ENCODE results near the gene TFCP2.

TFCP2 gene

DNA sequence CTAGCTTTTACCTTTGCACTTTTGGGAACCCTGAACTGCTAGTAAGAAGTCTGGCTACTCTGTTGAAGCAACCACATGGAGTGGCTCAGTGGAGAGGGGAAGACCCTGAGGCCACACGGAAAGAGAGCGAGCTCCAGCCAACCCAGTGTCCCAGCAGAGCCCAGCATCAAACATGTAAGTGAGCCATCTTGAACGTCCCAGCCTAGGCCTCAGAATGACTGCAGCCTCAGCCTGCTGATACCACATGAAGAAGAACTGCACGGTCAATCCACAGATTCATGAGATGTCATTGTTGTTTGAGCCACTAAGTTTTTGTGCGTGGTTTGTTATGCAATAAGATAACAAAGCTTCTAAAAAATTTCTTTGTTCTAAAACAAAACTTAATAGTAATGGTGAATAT is 40.2 kb downstream of the TFCP2 start:
- Histone ChIP-seq H3K36me3 (ENCODE audit: control insufficient read depth, insufficient read depth, low read length) (no peaks in the 10 kb centered on the region), H3K27ac (ENCODE audit: low read depth, low read length) (no peak overlapping the region)
- DNase-seq = peak; percentile 10

DNA sequence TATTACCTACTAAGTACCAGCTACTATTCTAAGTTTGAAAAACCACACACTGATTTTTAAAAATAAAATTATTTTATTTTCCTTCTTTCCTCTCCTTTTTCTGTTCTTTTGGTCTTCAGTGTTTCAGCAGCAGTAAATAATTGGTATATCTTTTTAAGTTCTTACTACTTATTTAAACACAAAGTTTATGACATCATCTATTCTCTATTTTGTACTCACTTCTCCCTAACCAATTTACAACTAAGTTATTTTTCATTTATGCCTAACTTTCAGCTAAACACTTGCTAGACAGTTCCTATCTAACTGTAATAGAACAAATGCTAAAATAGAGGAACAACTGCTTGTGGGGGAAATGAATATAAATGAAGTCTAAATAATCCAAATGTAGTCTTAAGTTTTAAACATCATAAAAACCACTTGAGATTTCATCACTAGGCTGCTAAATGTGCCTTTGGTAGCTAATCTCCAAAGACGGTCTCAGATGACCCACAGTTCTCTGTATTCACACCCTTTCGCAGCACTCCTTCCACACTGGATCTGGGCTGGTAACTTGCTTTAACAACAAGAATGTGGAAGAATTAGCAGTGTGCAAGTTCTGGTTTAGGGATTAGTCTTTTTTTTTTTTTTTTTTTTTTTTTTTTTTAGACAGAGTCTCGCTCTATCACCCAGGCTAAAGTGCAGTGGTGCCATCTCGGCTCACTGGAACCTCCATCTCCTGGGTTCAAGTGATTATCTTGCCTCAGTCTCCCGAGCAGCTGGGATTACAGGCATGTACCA is 41.0 kb downstream of the TFCP2 start:
- Histone ChIP-seq H3K56ac (ENCODE audit: low read length) (no peak overlapping the region), H3K4ac (ENCODE audit: low read depth, low read length) (no peak overlapping the region), H3K27me3 (ENCODE audit: insufficient read depth, low read length, poor library complexity) (no peaks in the 10 kb centered on the region), H3K36me3 (ENCODE audit: control insufficient read depth, insufficient read depth, low read length) (no peaks in the 10 kb centered on the region), H3K27ac (ENCODE audit: low read depth, low read length) (no peak overlapping the region), H2BK15ac (replicated peaks; ENCODE audit: low read depth) (no peak overlapping the region), H3K9ac (ENCODE audit: low read length) (no peak overlapping the region), H4K5ac (ENCODE audit: low read length) (no peak overlapping the region), H4K8ac (ENCODE audit: low read depth, low read length) (no peak overlapping the region), H3K23ac (ENCODE audit: low read length) (no peak overlapping the region), H2BK5ac (ENCODE audit: low read length) (no peak overlapping the region), H2BK120ac (ENCODE audit: low read depth, low read length) (no peak overlapping the region), H3K4me3 (ENCODE audit: low read length) (no peak overlapping the region), H2AK5ac (ENCODE audit: low read length) (no peak overlapping the region), H3K79me2 (ENCODE audit: control insufficient read depth, insufficient read depth, low read length) (no peaks in the 10 kb centered on the region), H3K4me1 (ENCODE audit: control insufficient read depth, low read depth, low read length) (no peaks in the 10 kb centered on the region), H3K4me2 (ENCODE audit: low read length) (no peak overlapping the region), H3K18ac (ENCODE audit: low read length) (no peak overlapping the region), H3K79me1 (ENCODE audit: low read length) (no peaks in the 10 kb centered on the region)
- no peak for DNase-seq
- no CpG with 5 or more reads among the region's 5 CpGs for WGBS (ENCODE audit: extremely low coverage, insufficient coverage, low lambda C conversion rate)

More for the DNA sequence above, 40.2 kb downstream of the TFCP2 start:
- Histone ChIP-seq H4K5ac (ENCODE audit: low read length) (no peak overlapping the region), H3K4me2 (ENCODE audit: low read length) (no peak overlapping the region), H3K79me2 (ENCODE audit: control insufficient read depth, insufficient read depth, low read length) (no peaks in the 10 kb centered on the region), H2BK15ac (replicated peaks; ENCODE audit: low read depth) (no peak overlapping the region), H3K79me1 (ENCODE audit: low read length) (peaks cover under 1% of the 10 kb centered on the region), H3K9ac (ENCODE audit: low read length) (no peak overlapping the region), H3K18ac (ENCODE audit: low read length) (no peak overlapping the region), H3K23ac (ENCODE audit: low read length) (no peak overlapping the region), H3K4me1 (ENCODE audit: control insufficient read depth, low read depth, low read length) (no peaks in the 10 kb centered on the region), H2BK120ac (ENCODE audit: low read depth, low read length) (no peak overlapping the region), H3K4me3 (ENCODE audit: low read length) (no peak overlapping the region), H2BK5ac (ENCODE audit: low read length) (no peak overlapping the region), H4K8ac (ENCODE audit: low read depth, low read length) (no peak overlapping the region), H3K27me3 (ENCODE audit: insufficient read depth, low read length, poor library complexity) (no peaks in the 10 kb centered on the region), H3K56ac (ENCODE audit: low read length) (no peak overlapping the region), H3K4ac (ENCODE audit: low read depth, low read length) (no peak overlapping the region), H2AK5ac (ENCODE audit: low read length) (no peak overlapping the region)
- WGBS (ENCODE audit: extremely low coverage, insufficient coverage, low lambda C conversion rate) = no CpG with 5 or more reads among the region's 5 CpGs

DNA sequence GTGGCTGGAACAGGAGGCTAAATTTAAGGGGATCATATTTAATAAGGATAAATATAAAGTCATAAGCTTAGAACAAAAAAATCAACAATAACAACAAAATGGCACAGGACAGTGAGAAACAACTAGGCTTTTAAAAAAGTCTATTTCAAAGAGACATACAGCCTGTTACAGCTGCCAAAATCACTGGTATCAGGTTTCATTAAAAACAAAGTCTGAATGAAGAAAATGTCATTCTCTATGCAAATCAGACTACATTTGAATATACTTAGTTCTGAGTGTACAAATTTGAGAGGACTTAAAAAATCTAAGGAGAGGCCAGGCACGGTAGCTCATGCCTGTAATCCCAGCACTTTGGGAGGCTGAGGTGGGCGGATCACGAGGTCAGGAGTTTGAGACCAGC is 44.0 kb downstream of the TFCP2 start:
- H3K36me3 ChIP-seq (ENCODE audit: control insufficient read depth, insufficient read depth, low read length) = no peaks in the 10 kb centered on the region
- H3K27ac ChIP-seq (ENCODE audit: low read depth, low read length) = no peak overlapping the region
- H3K79me1 ChIP-seq (ENCODE audit: low read length) = no peaks in the 10 kb centered on the region
- H3K4ac ChIP-seq (ENCODE audit: low read depth, low read length) = no peak overlapping the region
- H4K5ac ChIP-seq (ENCODE audit: low read length) = no peak overlapping the region
- no CpG with 5 or more reads among the region's 3 CpGs for WGBS (ENCODE audit: extremely low coverage, insufficient coverage, low lambda C conversion rate)
- no peaks in the 10 kb centered on the region for H3K4me1 ChIP-seq (ENCODE audit: control insufficient read depth, low read depth, low read length)
- H3K23ac ChIP-seq (ENCODE audit: low read length) = no peak overlapping the region
- no peak overlapping the region for H2AK5ac ChIP-seq (ENCODE audit: low read length)
- H3K9ac ChIP-seq (ENCODE audit: low read length) = no peak overlapping the region
- no peak overlapping the region for H4K8ac ChIP-seq (ENCODE audit: low read depth, low read length)
- DNase-seq = no peak
- no peak overlapping the region for H3K4me3 ChIP-seq (ENCODE audit: low read length)
- no peaks in the 10 kb centered on the region for H3K27me3 ChIP-seq (ENCODE audit: insufficient read depth, low read length, poor library complexity)
- no peak overlapping the region for H3K18ac ChIP-seq (ENCODE audit: low read length)
- H2BK15ac ChIP-seq (replicated peaks; ENCODE audit: low read depth) = no peak overlapping the region
- no peak overlapping the region for H2BK5ac ChIP-seq (ENCODE audit: low read length)
- no peak overlapping the region for H2BK120ac ChIP-seq (ENCODE audit: low read depth, low read length)
- H3K79me2 ChIP-seq (ENCODE audit: control insufficient read depth, insufficient read depth, low read length) = no peaks in the 10 kb centered on the region
- no peak overlapping the region for H3K56ac ChIP-seq (ENCODE audit: low read length)
- no peak overlapping the region for H3K4me2 ChIP-seq (ENCODE audit: low read length)

DNA sequence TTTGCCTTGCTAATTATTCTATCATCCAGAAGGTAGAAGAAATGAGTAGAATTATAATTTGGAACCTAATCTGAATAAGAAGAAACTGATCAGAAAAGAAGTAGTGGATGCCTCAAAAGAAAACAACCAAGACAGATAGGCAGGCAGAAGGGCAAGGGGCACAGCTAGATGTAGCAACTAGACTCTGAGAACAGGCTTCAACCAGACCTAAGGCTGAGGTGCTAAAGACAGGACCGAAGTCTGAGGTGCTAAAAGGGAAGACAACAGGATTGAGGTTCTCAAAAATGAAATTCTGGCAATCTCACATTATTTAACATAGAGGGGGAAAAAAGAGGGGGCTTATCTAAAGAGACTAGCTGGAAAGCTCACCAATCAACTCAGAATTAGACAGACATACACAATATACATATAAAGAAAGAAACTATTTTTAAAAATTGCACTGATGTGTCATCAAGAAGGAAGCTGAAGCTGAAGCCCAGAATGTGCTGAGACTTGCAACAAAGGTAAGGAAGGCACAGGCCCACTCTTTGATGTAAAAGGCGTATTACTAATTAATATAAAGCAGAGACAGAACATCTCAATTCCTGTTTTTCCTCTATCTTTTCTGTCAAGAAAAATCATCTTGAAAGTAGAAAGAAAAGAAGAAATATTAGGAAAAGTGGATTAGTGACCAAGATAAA is 45.7 kb downstream of the TFCP2 start:
- Histone ChIP-seq H3K4me2 (ENCODE audit: low read length) (no peak overlapping the region), H4K8ac (ENCODE audit: low read depth, low read length) (no peak overlapping the region), H3K9ac (ENCODE audit: low read length) (no peak overlapping the region), H2BK120ac (ENCODE audit: low read depth, low read length) (no peak overlapping the region), H3K18ac (ENCODE audit: low read length) (no peak overlapping the region), H3K36me3 (ENCODE audit: control insufficient read depth, insufficient read depth, low read length) (no peaks in the 10 kb centered on the region), H3K4ac (ENCODE audit: low read depth, low read length) (no peak overlapping the region), H3K4me3 (ENCODE audit: low read length) (no peak overlapping the region), H3K4me1 (ENCODE audit: control insufficient read depth, low read depth, low read length) (no peaks in the 10 kb centered on the region), H3K27me3 (ENCODE audit: insufficient read depth, low read length, poor library complexity) (no peaks in the 10 kb centered on the region), H4K5ac (ENCODE audit: low read length) (no peak overlapping the region), H2AK5ac (ENCODE audit: low read length) (no peak overlapping the region), H3K79me2 (ENCODE audit: control insufficient read depth, insufficient read depth, low read length) (no peaks in the 10 kb centered on the region), H2BK5ac (ENCODE audit: low read length) (no peak overlapping the region), H3K56ac (ENCODE audit: low read length) (no peak overlapping the region), H2BK15ac (replicated peaks; ENCODE audit: low read depth) (no peak overlapping the region), H3K23ac (ENCODE audit: low read length) (no peak overlapping the region), H3K79me1 (ENCODE audit: low read length) (no peaks in the 10 kb centered on the region), H3K27ac (ENCODE audit: low read depth, low read length) (no peak overlapping the region)
- peak; percentile 7 for DNase-seq
- WGBS (ENCODE audit: extremely low coverage, insufficient coverage, low lambda C conversion rate) = no CpG with 5 or more reads among the region's 2 CpGs

DNA sequence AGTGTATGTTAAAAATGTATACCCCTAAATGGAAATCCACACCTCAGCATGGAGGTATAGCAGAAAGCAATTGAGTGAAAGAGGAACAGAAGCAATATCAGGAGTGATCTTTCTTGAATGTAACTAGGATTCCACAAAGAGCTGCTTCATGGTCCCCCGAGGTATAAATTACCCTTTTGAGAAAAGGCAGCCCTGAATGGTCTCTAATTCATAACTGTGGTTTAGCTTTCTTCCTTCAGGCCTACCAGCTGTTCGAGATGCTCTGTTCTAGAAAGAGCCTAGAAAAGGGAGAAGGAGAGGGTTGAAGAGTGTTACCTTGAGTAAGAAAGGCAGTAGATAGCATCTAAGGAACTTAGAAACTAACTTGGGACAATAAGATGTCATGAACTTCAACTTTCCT is 46.6 kb downstream of the TFCP2 start:
- Histone ChIP-seq H2AK5ac (ENCODE audit: low read length) (no peak overlapping the region), H3K4me2 (ENCODE audit: low read length) (no peak overlapping the region), H4K5ac (ENCODE audit: low read length) (no peak overlapping the region), H3K4me1 (ENCODE audit: control insufficient read depth, low read depth, low read length) (no peaks in the 10 kb centered on the region), H3K23ac (ENCODE audit: low read length) (no peak overlapping the region), H3K18ac (ENCODE audit: low read length) (no peak overlapping the region), H3K4me3 (ENCODE audit: low read length) (no peak overlapping the region), H3K4ac (ENCODE audit: low read depth, low read length) (no peak overlapping the region), H2BK120ac (ENCODE audit: low read depth, low read length) (no peak overlapping the region), H3K36me3 (ENCODE audit: control insufficient read depth, insufficient read depth, low read length) (no peaks in the 10 kb centered on the region), H3K79me1 (ENCODE audit: low read length) (no peaks in the 10 kb centered on the region), H2BK5ac (ENCODE audit: low read length) (no peak overlapping the region), H3K79me2 (ENCODE audit: control insufficient read depth, insufficient read depth, low read length) (no peaks in the 10 kb centered on the region), H2BK15ac (replicated peaks; ENCODE audit: low read depth) (no peak overlapping the region), H3K27me3 (ENCODE audit: insufficient read depth, low read length, poor library complexity) (no peaks in the 10 kb centered on the region), H4K8ac (ENCODE audit: low read depth, low read length) (no peak overlapping the region), H3K9ac (ENCODE audit: low read length) (no peak overlapping the region), H3K56ac (ENCODE audit: low read length) (no peak overlapping the region), H3K27ac (ENCODE audit: low read depth, low read length) (no peak overlapping the region)
- no peak for DNase-seq
- no CpG with 5 or more reads among the region's 2 CpGs for WGBS (ENCODE audit: extremely low coverage, insufficient coverage, low lambda C conversion rate)
